NT2/D1 (cell line): ENCODE measurements around the gene PLCD1.
"Not testable (repeated sequence)": the region's sequence is repeated elsewhere in the genome, so short reads cannot be mapped to it uniquely, and the experiment has no call there.

ENCODE experiments used
- SUZ12 ChIP-seq: IDR thresholded peaks from 2 replicates; pipeline ENCODE4 v1.6.1; 2011; ENCODE audit not compliant: insufficient read length, insufficient read depth; ENCODE audit errors: extremely low read depth
- YY1 ChIP-seq: IDR thresholded peaks from 2 replicates; pipeline ENCODE4 v1.6.1; 2011; ENCODE audit not compliant: insufficient read length, insufficient read depth
- ZNF274 ChIP-seq: IDR thresholded peaks from 2 replicates; pipeline ENCODE4 v1.6.1; 2011; ENCODE audit warnings: mild to moderate bottlenecking, low read depth, low read length

DNA sequence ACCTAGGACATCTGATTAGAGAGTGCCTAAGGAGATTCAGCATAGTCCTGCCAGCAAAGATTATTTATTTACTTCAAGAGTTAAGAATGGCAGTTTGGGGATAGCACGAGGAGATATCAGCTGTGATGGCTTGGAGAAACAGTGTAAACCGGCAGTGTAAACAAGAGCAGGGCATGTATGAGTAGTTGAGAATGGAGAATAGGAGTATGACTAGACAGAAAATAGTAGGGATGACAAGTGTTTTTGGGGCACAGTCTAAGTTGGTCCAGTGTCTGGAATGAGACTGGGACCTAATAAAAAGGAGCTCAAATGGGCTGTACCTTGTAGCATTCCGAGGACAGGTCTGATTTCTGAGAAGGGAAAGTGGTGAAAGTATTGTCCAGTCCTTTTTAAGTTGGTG, 47.6 kb upstream of the PLCD1 start:
- not testable (repeated sequence) for TF ChIP-seq YY1, ZNF274, SUZ12
